Epidermal melanocyte (primary cell): Measurements from ENCODE around the gene PCNX3.
A peak's percentile ranks its signal among the peaks of the same experiment; 100 is the strongest.

Experiments used
- DNase-seq: peaks from one replicate; pipeline ENCODE4 v3.0.0; 2011; ENCODE audit warnings: low spot score; ENCODE audit not compliant: insufficient read length

The PCNX3 gene

GRCh38 chr11:65618763-65619162 lies 3.2 kb downstream of the PCNX3 start:
- DNase-seq: no peak

- DNase-seq: no peak
Observed at GRCh38 chr11:65619281-65619928, 3.8 kb downstream of the PCNX3 start.

- DNase-seq: no peak
Observed at GRCh38 chr11:65620666-65621065, 5.1 kb downstream of the PCNX3 start.

GRCh38 chr11:65621460-65621859 lies 5.9 kb downstream of the PCNX3 start:
- DNase-seq: no peak

- DNase-seq: no peak
Observed at GRCh38 chr11:65622011-65622410, 6.4 kb downstream of the PCNX3 start.

- no peak for DNase-seq
Observed at GRCh38 chr11:65623177-65623576, 7.6 kb downstream of the PCNX3 start.

GRCh38 chr11:65623852-65624616 lies 8.5 kb downstream of the PCNX3 start:
- no peak for DNase-seq

GRCh38 chr11:65624931-65625627 lies 9.5 kb downstream of the PCNX3 start:
- DNase-seq: no peak

- DNase-seq: peak; percentile 81
Observed at GRCh38 chr11:65625628-65626342, 10.2 kb downstream of the PCNX3 start.

- no peak for DNase-seq
Observed at GRCh38 chr11:65627202-65627601, 11.6 kb downstream of the PCNX3 start.

- no peak for DNase-seq
Observed at GRCh38 chr11:65629579-65629978, 14.0 kb downstream of the PCNX3 start.

GRCh38 chr11:65630215-65630614 lies 14.6 kb downstream of the PCNX3 start:
- DNase-seq: no peak

- no peak for DNase-seq
Observed at GRCh38 chr11:65633390-65634108, 18.0 kb downstream of the PCNX3 start.

GRCh38 chr11:65634109-65634436 lies 18.5 kb downstream of the PCNX3 start:
- DNase-seq: no peak

- no peak for DNase-seq
Observed at GRCh38 chr11:65634440-65634839, 18.9 kb downstream of the PCNX3 start.

GRCh38 chr11:65634905-65635731 lies 19.5 kb downstream of the PCNX3 start:
- DNase-seq: no peak

- DNase-seq: no peak
Observed at GRCh38 chr11:65636108-65637031, 20.8 kb downstream of the PCNX3 start.

GRCh38 chr11:65637032-65637557 lies 21.5 kb downstream of the PCNX3 start:
- DNase-seq: no peak

GRCh38 chr11:65637794-65638419 lies 22.3 kb downstream of the PCNX3 start, which contains the start of gene SIPA1:
SIPA1 (plus strand) TSS chr11:65638101; CDS start chr11:65640922, 2,821 bp downstream.
- DNase-seq: peak; percentile 65
